Karpas-422 (cell line): Measurements from ENCODE around the gene ISOC1. TPM values are rescaled to one million over a fixed set of nuclear protein-coding genes. Genes with fewer than 3 reads are reported as not detected.

ENCODE experiments used
- DNase-seq: peaks from one replicate; pipeline ENCODE4 v3.0.0-alpha.2; 2015
- H2AFZ ChIP-seq: fragments of 200-600 bp; sonication (generic); 2 replicates; pipeline ENCODE4 v1.6.1; 2014; ENCODE audit warnings: antibody characterized with exemption, low read length, mixed read lengths
- H3K27ac ChIP-seq: fragments of 200-600 bp; sonication (generic); 2 replicates; pipeline ENCODE4 v1.5.1; 2014; ENCODE audit warnings: mild to moderate bottlenecking, low read length, moderate library complexity
- H3K27me3 ChIP-seq: fragments of 200-600 bp; sonication (generic); 2 replicates; pipeline ENCODE4 v1.6.1; 2014; ENCODE audit warnings: low read length, mixed read lengths
- H3K36me3 ChIP-seq: fragments of 200-600 bp; sonication (generic); 2 replicates; pipeline ENCODE4 v1.6.1; 2014; ENCODE audit warnings: low read length, mixed read lengths; ENCODE audit not compliant: insufficient read depth
- H3K4me1 ChIP-seq: fragments of 200-600 bp; sonication (generic); 2 replicates; pipeline ENCODE4 v1.6.1; 2014; ENCODE audit warnings: mild to moderate bottlenecking, low read length, mixed read lengths
- H3K4me2 ChIP-seq: fragments of 200-600 bp; sonication (generic); 2 replicates; pipeline ENCODE4 v1.6.1; 2014; ENCODE audit warnings: low read length, low read depth, mild to moderate bottlenecking; ENCODE audit not compliant: poor library complexity, severe bottlenecking
- H3K4me3 ChIP-seq: fragments of 200-600 bp; sonication (generic); 2 replicates; pipeline ENCODE4 v1.5.1; 2014; ENCODE audit warnings: mild to moderate bottlenecking, antibody characterized with exemption, low read length, mixed read lengths
- H3K79me2 ChIP-seq: fragments of 200-600 bp; sonication (generic); 2 replicates; pipeline ENCODE4 v1.6.1; 2014; ENCODE audit warnings: mild to moderate bottlenecking, low read length, mixed read lengths
- H3K9ac ChIP-seq: fragments of 200-600 bp; sonication (generic); 2 replicates; pipeline ENCODE4 v1.6.0; 2014; ENCODE audit warnings: low read length
- H3K9me2 ChIP-seq: fragments of 200-600 bp; sonication (generic), shearing (Covaris generic); replicated peaks from 2 replicates; pipeline ENCODE4 v1.6.0; 2014; ENCODE audit warnings: mild to moderate bottlenecking, low read length, moderate library complexity; ENCODE audit not compliant: insufficient read depth
- H3K9me3 ChIP-seq: fragments of 300-700, 200-600 bp; sonication (generic); 2 replicates; pipeline ENCODE4 v1.6.1; 2014; ENCODE audit warnings: low read length, mixed read lengths
- H4K20me1 ChIP-seq: fragments of 200-600 bp; sonication (generic); 2 replicates; pipeline ENCODE4 v1.6.1; 2014; ENCODE audit warnings: mild to moderate bottlenecking, antibody characterized with exemption, low read length, low read depth; ENCODE audit not compliant: insufficient read depth
- total RNA-seq: library from RNA; depleted of rRNA; stranded (reverse); fragments of >200 nt; shearing (Covaris generic); gene quantifications from 2 replicates; pipeline ENCODE4 v1.2.3, GENCODE V29; 2014; ENCODE audit warnings: low replicate concordance; rRNA removed

Gene ISOC1
- total RNA-seq = 14.9 and 20.3 TPM in 2 replicates

DNA sequence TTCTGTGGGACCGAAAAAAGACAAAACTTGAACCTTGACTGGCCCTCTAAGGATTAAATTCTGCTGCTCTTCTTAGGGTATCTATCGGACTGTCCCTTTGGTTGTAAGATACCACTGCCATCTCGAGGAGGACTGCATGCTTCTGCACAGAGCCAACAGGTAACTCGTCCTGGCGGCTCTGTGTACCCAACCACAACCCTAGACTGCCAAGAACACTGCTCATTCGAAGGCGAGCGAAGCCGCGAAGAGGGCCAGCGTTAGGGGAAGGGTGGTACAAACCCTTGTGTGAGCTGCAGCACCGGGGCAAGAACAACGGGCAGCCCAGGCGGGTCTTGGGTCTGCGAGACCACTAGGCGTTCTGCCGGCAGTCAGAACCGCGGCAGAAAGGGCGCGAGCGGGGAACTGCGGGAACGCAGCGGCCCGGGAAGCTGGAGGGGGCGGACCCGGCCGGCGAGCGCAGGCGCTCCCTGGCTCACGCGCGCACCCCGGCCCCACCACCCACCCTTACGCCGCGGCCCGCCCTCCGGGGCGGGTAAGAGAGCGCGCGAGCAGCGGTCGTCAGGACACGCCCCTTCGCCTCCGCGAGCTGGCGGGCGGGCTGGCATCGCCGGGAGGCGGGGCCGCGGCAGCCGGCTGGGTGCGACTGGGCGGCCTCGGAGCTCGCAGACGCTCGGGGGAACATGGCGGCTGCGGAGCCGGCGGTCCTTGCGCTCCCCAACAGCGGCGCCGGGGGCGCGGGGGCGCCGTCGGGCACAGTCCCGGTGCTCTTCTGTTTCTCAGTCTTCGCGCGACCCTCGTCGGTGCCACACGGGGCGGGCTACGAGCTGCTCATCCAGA, at the start of gene ISOC1:
Gene ISOC1, plus strand, starts transcription at position 663 of the 837 bp plus-strand sequence. Its CDS starts 18 bp downstream, at position 681.
- Histone ChIP-seq H3K9me2 (no peaks in the 10 kb centered on the region), H3K36me3 (no peaks in the 10 kb centered on the region), H3K27ac (no peak within 1 kb of the TSS), H4K20me1 (peaks cover 2% of the 10 kb centered on the region; the same call in 1 of the 2 replicates), H2AFZ (peak within 1 kb of the TSS; percentile 96), H3K4me2 (peak within 1 kb of the TSS; percentile 77), H3K27me3 (no peaks in the 10 kb centered on the region), H3K9me3 (no peaks in the 10 kb centered on the region), H3K9ac (peak within 1 kb of the TSS; percentile 64), H3K4me1 (peaks cover 18% of the 10 kb centered on the region), H3K4me3 (peak within 1 kb of the TSS; percentile 82), H3K79me2 (peaks cover 10% of the 10 kb centered on the region)
- peak; percentile 96 for DNase-seq

GRCh38 chr5:129046151-129046550, 48.4 kb upstream of the ISOC1 start:
- no peak overlapping the region for H3K9ac ChIP-seq
- no peaks in the 10 kb centered on the region for H3K27me3 ChIP-seq
- H3K9me3 ChIP-seq = no peaks in the 10 kb centered on the region
- no peaks in the 10 kb centered on the region for H3K4me1 ChIP-seq
- H3K27ac ChIP-seq = no peak overlapping the region
- no peaks in the 10 kb centered on the region for H4K20me1 ChIP-seq
- no peak overlapping the region for H3K4me2 ChIP-seq
- no peaks in the 10 kb centered on the region for H3K9me2 ChIP-seq
- DNase-seq = no peak
- H3K36me3 ChIP-seq = no peaks in the 10 kb centered on the region
- no peak overlapping the region for H2AFZ ChIP-seq
- H3K79me2 ChIP-seq = no peaks in the 10 kb centered on the region
- no peak overlapping the region for H3K4me3 ChIP-seq

DNA sequence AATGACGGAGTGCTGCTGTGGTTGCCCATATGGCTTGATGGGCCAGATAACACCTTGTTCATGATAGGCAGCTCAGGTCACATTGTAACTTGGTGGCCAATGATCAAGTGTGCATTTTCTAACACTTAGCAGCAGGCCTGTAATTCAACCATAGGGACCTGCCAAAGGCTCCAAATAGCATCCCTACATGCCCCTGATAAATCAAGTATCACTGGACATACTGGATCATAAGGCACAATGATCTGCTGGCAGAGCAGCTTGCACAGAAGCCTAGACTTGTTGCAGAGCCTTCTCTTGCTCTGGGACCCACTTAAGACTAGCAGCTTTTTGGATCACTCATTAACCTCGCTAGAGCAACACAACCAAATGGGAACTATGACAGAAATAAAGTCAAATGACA, 46.0 kb upstream of the ISOC1 start:
- no peak for DNase-seq
- Histone ChIP-seq H2AFZ (no peak overlapping the region), H3K27ac (no peak overlapping the region), H4K20me1 (no peaks in the 10 kb centered on the region), H3K27me3 (no peaks in the 10 kb centered on the region), H3K9me3 (no peaks in the 10 kb centered on the region), H3K4me2 (no peak overlapping the region), H3K4me1 (no peaks in the 10 kb centered on the region), H3K9ac (no peak overlapping the region), H3K4me3 (no peak overlapping the region), H3K9me2 (no peaks in the 10 kb centered on the region), H3K79me2 (no peaks in the 10 kb centered on the region), H3K36me3 (no peaks in the 10 kb centered on the region)

- Histone ChIP-seq H4K20me1 (no peaks in the 10 kb centered on the region), H3K4me3 (no peak overlapping the region), H3K36me3 (no peaks in the 10 kb centered on the region), H3K9ac (no peak overlapping the region), H2AFZ (no peak overlapping the region), H3K9me3 (no peaks in the 10 kb centered on the region), H3K4me1 (no peaks in the 10 kb centered on the region), H3K79me2 (no peaks in the 10 kb centered on the region), H3K4me2 (no peak overlapping the region), H3K27me3 (no peaks in the 10 kb centered on the region), H3K9me2 (no peaks in the 10 kb centered on the region), H3K27ac (no peak overlapping the region)
- no peak for DNase-seq
Measured at GRCh38 chr5:129049126-129049799, 45.3 kb upstream of the ISOC1 start.

GRCh38 chr5:129051283-129051682, 43.3 kb upstream of the ISOC1 start:
- H3K9me2 ChIP-seq = no peaks in the 10 kb centered on the region
- H3K27ac ChIP-seq = no peak overlapping the region
- H3K9me3 ChIP-seq = no peaks in the 10 kb centered on the region
- no peak for DNase-seq
- H3K27me3 ChIP-seq = no peaks in the 10 kb centered on the region
- no peak overlapping the region for H3K4me3 ChIP-seq
- no peak overlapping the region for H3K4me2 ChIP-seq
- no peaks in the 10 kb centered on the region for H3K4me1 ChIP-seq
- no peaks in the 10 kb centered on the region for H3K79me2 ChIP-seq
- H3K36me3 ChIP-seq = no peaks in the 10 kb centered on the region
- H4K20me1 ChIP-seq = no peaks in the 10 kb centered on the region
- H2AFZ ChIP-seq = no peak overlapping the region
- H3K9ac ChIP-seq = no peak overlapping the region

DNA sequence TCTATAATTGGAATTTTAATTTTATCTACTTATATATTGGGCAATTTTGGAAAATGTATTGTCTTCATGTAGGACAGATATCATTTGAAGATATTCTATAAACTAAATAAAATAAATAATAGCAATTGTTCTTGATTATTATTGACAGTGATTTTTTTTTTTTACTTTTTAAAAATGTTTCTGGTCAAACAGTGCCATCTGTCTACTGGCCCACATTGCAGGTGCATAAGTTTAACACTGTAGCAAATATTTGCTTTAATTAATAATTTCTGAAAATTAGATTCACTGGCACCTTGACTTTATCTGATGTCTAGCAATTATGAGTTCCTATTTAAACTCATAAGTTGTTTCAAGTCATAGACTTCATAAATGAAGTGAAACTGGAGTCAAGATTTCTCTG, 41.1 kb upstream of the ISOC1 start:
- Histone ChIP-seq H3K4me2 (no peak overlapping the region), H2AFZ (no peak overlapping the region), H3K9ac (no peak overlapping the region), H3K27ac (no peak overlapping the region), H3K79me2 (no peaks in the 10 kb centered on the region), H3K9me2 (no peaks in the 10 kb centered on the region), H3K9me3 (no peaks in the 10 kb centered on the region), H3K4me3 (no peak overlapping the region), H4K20me1 (no peaks in the 10 kb centered on the region), H3K4me1 (no peaks in the 10 kb centered on the region), H3K36me3 (no peaks in the 10 kb centered on the region), H3K27me3 (no peaks in the 10 kb centered on the region)
- DNase-seq = no peak

- Histone ChIP-seq H3K27ac (no peak overlapping the region), H3K27me3 (no peaks in the 10 kb centered on the region), H3K9ac (no peak overlapping the region), H3K4me1 (no peaks in the 10 kb centered on the region), H3K79me2 (no peaks in the 10 kb centered on the region), H3K4me3 (no peak overlapping the region), H3K9me3 (no peaks in the 10 kb centered on the region), H2AFZ (no peak overlapping the region), H4K20me1 (no peaks in the 10 kb centered on the region), H3K9me2 (no peaks in the 10 kb centered on the region), H3K36me3 (no peaks in the 10 kb centered on the region), H3K4me2 (no peak overlapping the region)
- no peak for DNase-seq
Measured at GRCh38 chr5:129057329-129057728, 37.2 kb upstream of the ISOC1 start.

- no peak overlapping the region for H3K9ac ChIP-seq
- no peaks in the 10 kb centered on the region for H3K4me1 ChIP-seq
- H4K20me1 ChIP-seq = no peaks in the 10 kb centered on the region
- H3K9me2 ChIP-seq = no peaks in the 10 kb centered on the region
- no peaks in the 10 kb centered on the region for H3K79me2 ChIP-seq
- H3K4me3 ChIP-seq = no peak overlapping the region
- no peaks in the 10 kb centered on the region for H3K9me3 ChIP-seq
- H3K36me3 ChIP-seq = no peaks in the 10 kb centered on the region
- no peak for DNase-seq
- no peak overlapping the region for H3K27ac ChIP-seq
- H2AFZ ChIP-seq = no peak overlapping the region
- no peaks in the 10 kb centered on the region for H3K27me3 ChIP-seq
- no peak overlapping the region for H3K4me2 ChIP-seq
Measured at GRCh38 chr5:129061849-129062248, 32.7 kb upstream of the ISOC1 start.
